HCT116 (cell line): ENCODE data around the gene RFC1. TPM values are rescaled to one million over a fixed set of nuclear protein-coding genes. Genes with fewer than 3 reads are reported as not detected.

Experiments
- ATAC-seq: fragments of 200-7000 bp; cut with Tn5 transposase; 2 replicates; pipeline ENCODE4 v1.9.1; 2020; ENCODE audit warnings: mild to moderate bottlenecking, moderate library complexity
- BruUV-seq: library from RNA; stranded (reverse); fragments of 400-500 nt; replicated peaks from 2 replicates; lab custom pipeline; 2021; lab: Mats Ljungman, UMichigan
- CTCF ChIA-PET: fragments of 300-600 bp; sonication (Branson Sonifier 250); formaldehyde crosslinking; loops from one replicate; lab custom pipeline; 2021; ENCODE audit warnings: antibody characterized with exemption; lab: Charles Lee
- POLR2A ChIA-PET: fragments of 300-600, 350-600 bp; sonication (Branson Sonifier 250); formaldehyde crosslinking; loops from one replicate; lab custom pipeline; 2021; ENCODE audit warnings: antibody characterized with exemption; lab: Charles Lee
- RAD21 ChIA-PET, 2 experiments: fragments of 300-600 bp; sonication (Branson Sonifier 250); formaldehyde crosslinking; loops; one replicate each; lab custom pipeline; 2023; ENCODE audit warnings: low total read pairs in 2 of 2; ENCODE audit not compliant: uncharacterized antibody in 2 of 2, unreplicated experiment in 2 of 2, low non-redundant PET in 1 of 2; lab: Charles Lee
- DNase-seq: peaks from one replicate; pipeline ENCODE4 v3.0.0-alpha.2; 2010; ENCODE audit warnings: low read depth, low spot score
- H2AFZ ChIP-seq: fragments of 200-600 bp; shearing (Covaris generic), sonication (generic); 2 replicates; pipeline ENCODE4 v1.6.1; 2017; ENCODE audit warnings: low read depth, mixed run types, mixed read lengths, antibody characterized with exemption, low read length; ENCODE audit not compliant: poor library complexity, severe bottlenecking
- H3K27ac ChIP-seq: 2 replicates; pipeline ENCODE4 v1.5.1; 2012; ENCODE audit warnings: low read depth, low read length
- H3K27me3 ChIP-seq: fragments of 200-600 bp; sonication (generic); 2 replicates; pipeline ENCODE4 v1.6.1; 2016; ENCODE audit warnings: mixed run types, low read length, mixed read lengths; ENCODE audit not compliant: insufficient read depth
- H3K36me3 ChIP-seq, 2 experiments: fragments of 200-500 bp in 1 of 2; fragments of 200-600 bp in 1 of 2; sonication (Bioruptor generic) in 1 of 2; sonication (generic) in 1 of 2; 2 replicates each; pipeline versions ENCODE4 v1.5.1 to v1.6.1; 2014 to 2016; ENCODE audit warnings: low read length in 2 of 2, inconsistent platforms in 1 of 2, mixed read lengths in 1 of 2, mixed run types in 1 of 2; ENCODE audit not compliant: insufficient read depth in 2 of 2, control insufficient read depth in 1 of 2
- H3K4me1 ChIP-seq, 2 experiments: fragments of 200-600 bp in 1 of 2; sonication (generic) in 1 of 2; 2 replicates each; pipeline versions ENCODE4 v1.5.1 to v1.6.1; 2012 to 2017; ENCODE audit warnings: low read length in 2 of 2, inconsistent platforms in 1 of 2, mild to moderate bottlenecking in 1 of 2, mixed read lengths in 1 of 2, mixed run types in 1 of 2, moderate library complexity in 1 of 2; ENCODE audit not compliant: insufficient read depth in 2 of 2, control insufficient read depth in 1 of 2
- H3K4me2 ChIP-seq: fragments of 200-600 bp; sonication (generic); 2 replicates; pipeline ENCODE4 v1.6.1; 2017; ENCODE audit warnings: mixed run types, low read length, mixed read lengths
- H3K4me3 ChIP-seq, 2 experiments: fragments of 200-600 bp in 1 of 2; sonication (generic) in 1 of 2; replicated peaks in 1 of 2; 2 replicates each; pipeline ENCODE4 v1.5.1; 2011 to 2016; ENCODE audit warnings: low read length in 2 of 2, control low read depth in 1 of 2, low read depth in 1 of 2, mild to moderate bottlenecking in 1 of 2, mixed read lengths in 1 of 2, mixed run types in 1 of 2
- H3K79me2 ChIP-seq: fragments of 200-600 bp; sonication (generic); 2 replicates; pipeline ENCODE4 v1.6.1; 2017; ENCODE audit warnings: mild to moderate bottlenecking, mixed run types, low read length, moderate library complexity, mixed read lengths; ENCODE audit not compliant: insufficient read depth
- H3K9ac ChIP-seq: fragments of 200-600 bp; sonication (generic); 2 replicates; pipeline ENCODE4 v1.6.1; 2016; ENCODE audit warnings: low read length, mixed read lengths
- H3K9me2 ChIP-seq: fragments of 200-600 bp; sonication (generic), shearing (Covaris generic); 2 replicates; pipeline ENCODE4 v1.6.1; 2017; ENCODE audit warnings: mixed run types, mild to moderate bottlenecking, moderate library complexity; ENCODE audit not compliant: insufficient read depth
- H3K9me3 ChIP-seq, 2 experiments: fragments of 200-500 bp in 1 of 2; fragments of 200-600 bp in 1 of 2; sonication (Bioruptor generic) in 1 of 2; sonication (generic) in 1 of 2; 2 replicates each; pipeline ENCODE4 v1.6.1; 2014 to 2017; ENCODE audit warnings: low read length in 2 of 2, mixed read lengths in 2 of 2, inconsistent platforms in 1 of 2, low read depth in 1 of 2, mild to moderate bottlenecking in 1 of 2, mixed run types in 1 of 2, moderate library complexity in 1 of 2; ENCODE audit not compliant: control insufficient read depth in 1 of 2, insufficient read depth in 1 of 2
- H4K20me1 ChIP-seq: fragments of 200-600 bp; sonication (generic), shearing (Covaris generic); 2 replicates; pipeline ENCODE4 v1.6.1; 2017; ENCODE audit warnings: mixed run types, mild to moderate bottlenecking, moderate library complexity; ENCODE audit not compliant: insufficient read depth
- CBX3 ChIP-seq: IDR thresholded peaks from 2 replicates; pipeline ENCODE4 v1.6.1; 2012; ENCODE audit warnings: low read depth
- CTCF ChIP-seq, 3 experiments: fragments of 200-600 bp in 1 of 3; sonication (generic) in 1 of 3; IDR thresholded peaks in 2 of 3; conservative IDR thresholded peaks in 1 of 3; 2 replicates each; pipeline ENCODE4 v1.5.1; 2012 to 2017; ENCODE audit warnings: low read depth in 2 of 3, low read length in 2 of 3, antibody characterized with exemption in 1 of 3, borderline replicate concordance in 1 of 3, control low read depth in 1 of 3, mild to moderate bottlenecking in 1 of 3, mixed read lengths in 1 of 3, mixed run types in 1 of 3, moderate library complexity in 1 of 3; ENCODE audit not compliant: insufficient read depth in 1 of 3
- FOSL1 ChIP-seq: IDR thresholded peaks from 2 replicates; pipeline ENCODE4 v1.6.1; 2012; ENCODE audit warnings: low read depth
- POLR2A ChIP-seq: IDR thresholded peaks from 2 replicates; pipeline ENCODE4 v1.7.0; 2011; ENCODE audit warnings: borderline replicate concordance; ENCODE audit not compliant: insufficient read depth, insufficient read length; ENCODE audit errors: extremely low read depth
- RAD21 ChIP-seq: IDR thresholded peaks from 2 replicates; pipeline ENCODE4 v1.6.1; 2012; ENCODE audit warnings: low read depth, mild to moderate bottlenecking
- SRF ChIP-seq: IDR thresholded peaks from 2 replicates; pipeline ENCODE4 v1.6.1; 2012; ENCODE audit warnings: low read depth
- intact Hi-C: fragments of 100-400 bp; cut with micrococcal nuclease; formaldehyde crosslinking; loops from 2 replicates; pipeline ENCODE4 v1.10.0; 2022
- total RNA-seq: library from RNA; stranded (reverse); gene quantifications from one replicate; pipeline ENCODE4 v1.2.1, GENCODE V29; 2021; ENCODE audit not compliant: unreplicated experiment
- TF ChIP-seq, protein P1 (sequence below): IDR thresholded peaks from 2 replicates; pipeline ENCODE4 v1.6.1; 2011; ENCODE audit warnings: mild to moderate bottlenecking, low read length, moderate library complexity; ENCODE audit not compliant: insufficient replicate concordance; ENCODE audit errors: extremely low read depth

The RFC1 gene
- total RNA-seq, 1 experiment from 2014 or later = 52.3 TPM

DNA sequence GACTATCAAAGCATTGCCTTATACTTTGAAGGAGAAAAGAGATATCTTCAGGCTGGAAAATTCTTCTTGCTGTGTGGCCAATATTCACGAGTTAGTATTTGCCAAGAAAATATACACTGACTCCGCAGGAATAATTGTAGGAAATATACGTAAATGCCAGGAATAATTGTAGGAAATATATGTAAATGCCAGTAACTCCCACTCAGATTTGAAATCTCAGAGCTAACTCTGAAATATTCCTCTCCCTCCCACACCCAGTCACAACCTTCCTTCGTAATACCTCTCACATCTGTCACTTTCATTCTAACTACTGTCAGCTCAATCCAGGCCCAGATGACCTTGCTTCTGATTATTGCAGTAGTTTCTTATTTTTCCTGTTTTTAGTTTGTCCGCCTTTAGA, 110.3 kb downstream of the RFC1 start:
- Histone ChIP-seq H2AFZ (no peak overlapping the region), H3K4me2 (no peak overlapping the region), H4K20me1 (no peaks in the 10 kb centered on the region), H3K36me3 (no peaks in the 10 kb centered on the region), H3K9ac (no peak overlapping the region), H3K9me2 (no peaks in the 10 kb centered on the region), H3K4me1 (peaks cover 6 to 11% of the 10 kb centered on the region in 2 experiments; a peak in 2 of 4 replicates), H3K79me2 (no peaks in the 10 kb centered on the region), H3K27ac (no peak overlapping the region), H3K4me3 (no peak overlapping the region), H3K9me3 (no peaks in the 10 kb centered on the region), H3K27me3 (no peaks in the 10 kb centered on the region)
- intact Hi-C loops = no loop called here
- RAD21 ChIA-PET = no interaction called here
- ATAC-seq (no peak), DNase-seq (no peak)
- no TSS peak for BruUV-seq
- POLR2A ChIA-PET = no interaction called here
- CTCF ChIA-PET = no interaction called here
- TF ChIP-seq CBX3 (no peak), POLR2A (no peak), SRF (no peak)
- TF ChIP-seq, protein P1, sequence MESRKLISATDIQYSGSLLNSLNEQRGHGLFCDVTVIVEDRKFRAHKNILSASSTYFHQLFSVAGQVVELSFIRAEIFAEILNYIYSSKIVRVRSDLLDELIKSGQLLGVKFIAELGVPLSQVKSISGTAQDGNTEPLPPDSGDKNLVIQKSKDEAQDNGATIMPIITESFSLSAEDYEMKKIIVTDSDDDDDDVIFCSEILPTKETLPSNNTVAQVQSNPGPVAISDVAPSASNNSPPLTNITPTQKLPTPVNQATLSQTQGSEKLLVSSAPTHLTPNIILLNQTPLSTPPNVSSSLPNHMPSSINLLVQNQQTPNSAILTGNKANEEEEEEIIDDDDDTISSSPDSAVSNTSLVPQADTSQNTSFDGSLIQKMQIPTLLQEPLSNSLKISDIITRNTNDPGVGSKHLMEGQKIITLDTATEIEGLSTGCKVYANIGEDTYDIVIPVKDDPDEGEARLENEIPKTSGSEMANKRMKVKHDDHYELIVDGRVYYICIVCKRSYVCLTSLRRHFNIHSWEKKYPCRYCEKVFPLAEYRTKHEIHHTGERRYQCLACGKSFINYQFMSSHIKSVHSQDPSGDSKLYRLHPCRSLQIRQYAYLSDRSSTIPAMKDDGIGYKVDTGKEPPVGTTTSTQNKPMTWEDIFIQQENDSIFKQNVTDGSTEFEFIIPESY = no peak

GRCh38 chr4:39255266-39255665, 110.9 kb downstream of the RFC1 start:
- H3K9ac ChIP-seq = no peak overlapping the region
- H3K4me3 ChIP-seq = no peak overlapping the region
- no peaks in the 10 kb centered on the region for H3K9me2 ChIP-seq
- ATAC-seq (peak; percentile 80), DNase-seq (no peak)
- H4K20me1 ChIP-seq = no peaks in the 10 kb centered on the region
- no peak overlapping the region for H2AFZ ChIP-seq
- no peaks in the 10 kb centered on the region for H3K36me3 ChIP-seq
- ChIA-PET CTCF (no interaction called here), POLR2A (no interaction called here), RAD21 (no interaction called here)
- H3K27ac ChIP-seq = no peak overlapping the region
- no peaks in the 10 kb centered on the region for H3K27me3 ChIP-seq
- H3K79me2 ChIP-seq = no peaks in the 10 kb centered on the region
- TF ChIP-seq FOSL1 = peak; percentile 34; the same call in 1 of the 2 replicates
- TF ChIP-seq CTCF (IDR thresholded peaks at IDR 0.05 in 2 of 3, conservative IDR thresholded peaks at IDR 0.05 in 1 of 3; ENCODE audit: borderline replicate concordance in 1 of 3, insufficient read depth in 1 of 3, low read depth in 2 of 3, low read length in 2 of 3) = peak; percentile 11 to 54 (median 36); a peak in 4 of 6 replicates
- no peak for TF ChIP-seq SRF
- TF ChIP-seq RAD21 = peak; percentile 39
- peak overlapping the region; percentile 39 for H3K4me2 ChIP-seq
- no peaks in the 10 kb centered on the region for H3K9me3 ChIP-seq
- BruUV-seq = no TSS peak
- intact Hi-C loops = no loop called here
- peaks cover 6 to 11% of the 10 kb centered on the region in 2 experiments; a peak in 2 of 4 replicates for H3K4me1 ChIP-seq
